H9 (cell line): Measurements from ENCODE around the gene DSCAM. TPM values are rescaled to one million over a fixed set of nuclear protein-coding genes. Genes with fewer than 3 reads are reported as not detected.

ENCODE experiments used
- DNase-seq: peaks from one replicate; pipeline ENCODE4 v3.0.0-alpha.2; 2017
- H2AFZ ChIP-seq: one replicate; pipeline ENCODE4 v1.6.1; 2013; ENCODE audit warnings: mild to moderate bottlenecking, low read length, control low read depth, moderate library complexity
- H2AK5ac ChIP-seq: 2 replicates; pipeline ENCODE4 v1.6.1; 2013; ENCODE audit warnings: low read length, control low read depth, mixed read lengths; ENCODE audit not compliant: insufficient read length
- H2BK120ac ChIP-seq: one replicate; pipeline ENCODE4 v1.6.1; 2013; ENCODE audit warnings: low read depth, mild to moderate bottlenecking, low read length, control low read depth, inconsistent platforms; ENCODE audit not compliant: poor library complexity, severe bottlenecking
- H2BK12ac ChIP-seq: 2 replicates; pipeline ENCODE4 v1.6.1; 2013; ENCODE audit warnings: low read length, control low read depth, mixed read lengths, low read depth; ENCODE audit not compliant: insufficient read length
- H2BK15ac ChIP-seq: 2 replicates; pipeline ENCODE4 v1.6.1; 2013; ENCODE audit warnings: low read depth, low read length, control low read depth
- H2BK20ac ChIP-seq: one replicate; pipeline ENCODE4 v1.6.1; 2013; ENCODE audit warnings: low read depth, mild to moderate bottlenecking, low read length, control low read depth, inconsistent platforms; ENCODE audit not compliant: poor library complexity, severe bottlenecking
- H2BK5ac ChIP-seq: 2 replicates; pipeline ENCODE4 v1.6.1; 2013; ENCODE audit warnings: low read length, control low read depth, mixed read lengths; ENCODE audit not compliant: insufficient read length
- H3K14ac ChIP-seq: 2 replicates; pipeline ENCODE4 v1.6.1; 2013; ENCODE audit warnings: low read length, control low read depth; ENCODE audit not compliant: insufficient read depth
- H3K18ac ChIP-seq: 2 replicates; pipeline ENCODE4 v1.6.1; 2013; ENCODE audit warnings: low read depth, mild to moderate bottlenecking, mixed read lengths, low read length, control low read depth; ENCODE audit not compliant: insufficient read length
- H3K23ac ChIP-seq: 2 replicates; pipeline ENCODE4 v1.6.1; 2013; ENCODE audit warnings: low read length, control low read depth, mixed read lengths, low read depth; ENCODE audit not compliant: insufficient read length
- H3K23me2 ChIP-seq: 2 replicates; pipeline ENCODE4 v1.6.1; 2013; ENCODE audit warnings: low read depth, mild to moderate bottlenecking, mixed read lengths, low read length, control low read depth; ENCODE audit not compliant: insufficient read length, poor library complexity, severe bottlenecking
- H3K27ac ChIP-seq: 2 replicates; pipeline ENCODE4 v1.5.1; 2013; ENCODE audit warnings: low read length, control low read depth, mixed read lengths, low read depth; ENCODE audit not compliant: insufficient read length
- H3K27me3 ChIP-seq: 2 replicates; pipeline ENCODE4 v1.6.1; 2013; ENCODE audit warnings: low read length, control low read depth, inconsistent platforms; ENCODE audit not compliant: insufficient read depth
- H3K4ac ChIP-seq: 2 replicates; pipeline ENCODE4 v1.6.1; 2013; ENCODE audit warnings: low read depth, mild to moderate bottlenecking, control low read depth, inconsistent platforms, low read length, moderate library complexity
- H3K4me1 ChIP-seq: 2 replicates; pipeline ENCODE4 v1.6.1; 2013; ENCODE audit warnings: low read length, control low read depth, inconsistent platforms; ENCODE audit not compliant: insufficient read depth
- H3K4me2 ChIP-seq: 2 replicates; pipeline ENCODE4 v1.6.1; 2013; ENCODE audit warnings: low read length, control low read depth, mixed read lengths; ENCODE audit not compliant: insufficient read length, insufficient read depth
- H3K56ac ChIP-seq: 2 replicates; pipeline ENCODE4 v1.6.1; 2013; ENCODE audit warnings: low read depth, mild to moderate bottlenecking, mixed read lengths, low read length, control low read depth; ENCODE audit not compliant: insufficient read length
- H3K79me1 ChIP-seq: 2 replicates; pipeline ENCODE4 v1.6.1; 2013; ENCODE audit warnings: low read depth, mild to moderate bottlenecking, moderate library complexity, low read length, control low read depth, inconsistent platforms; ENCODE audit not compliant: insufficient read depth, poor library complexity, severe bottlenecking
- H3K79me2 ChIP-seq: 2 replicates; pipeline ENCODE4 v1.6.1; 2013; ENCODE audit warnings: low read length, control low read depth, inconsistent platforms; ENCODE audit not compliant: insufficient read depth
- H3K9ac ChIP-seq: 2 replicates; pipeline ENCODE4 v1.6.1; 2013; ENCODE audit warnings: low read length, control low read depth, mixed read lengths; ENCODE audit not compliant: insufficient read length; ENCODE audit errors: extremely low read depth
- H3K9me3 ChIP-seq: one replicate; pipeline ENCODE4 v1.6.1; 2013; ENCODE audit warnings: low read depth, low read length, inconsistent platforms; ENCODE audit not compliant: control insufficient read depth
- H3T11ph ChIP-seq: one replicate; pipeline ENCODE4 v1.6.1; 2013; ENCODE audit warnings: mild to moderate bottlenecking, low read length, control low read depth, inconsistent platforms
- H4K20me1 ChIP-seq: one replicate; pipeline ENCODE4 v1.6.1; 2013; ENCODE audit not compliant: control insufficient read depth, insufficient read length, insufficient read depth
- H4K5ac ChIP-seq: 2 replicates; pipeline ENCODE4 v1.6.1; 2013; ENCODE audit warnings: low read depth, mild to moderate bottlenecking, mixed read lengths, low read length, control low read depth; ENCODE audit not compliant: insufficient read length
- H4K8ac ChIP-seq: replicated peaks from 2 replicates; pipeline ENCODE4 v1.6.1; 2013; ENCODE audit warnings: low read length, control low read depth, mixed read lengths, low read depth; ENCODE audit not compliant: insufficient read length
- H4K91ac ChIP-seq: 2 replicates; pipeline ENCODE4 v1.6.1; 2013; ENCODE audit warnings: low read depth, mild to moderate bottlenecking, moderate library complexity, mixed read lengths, low read length, control low read depth; ENCODE audit not compliant: insufficient read length
- H3K27ac Mint-ChIP-seq, 3 experiments: 2 replicates in 2 of 3; 3 replicates in 1 of 3; pipeline ENCODE4 v1.8.0; 2020 to 2021; ENCODE audit warnings: mixed read lengths in 3 of 3, mild to moderate bottlenecking in 1 of 3, moderate library complexity in 1 of 3
- H3K27me3 Mint-ChIP-seq: 2 replicates; pipeline ENCODE4 v1.8.0; 2021; ENCODE audit warnings: low read depth, mild to moderate bottlenecking, moderate library complexity, mixed read lengths
- H3K36me3 Mint-ChIP-seq, 3 experiments: 2 replicates in 2 of 3; 3 replicates in 1 of 3; pipeline ENCODE4 v1.8.0; 2020 to 2021; ENCODE audit warnings: low read depth in 3 of 3, mixed read lengths in 3 of 3; ENCODE audit not compliant: insufficient read depth in 1 of 3
- H3K4me1 Mint-ChIP-seq, 2 experiments: 2 replicates each; pipeline ENCODE4 v1.8.0; 2020; ENCODE audit warnings: mixed read lengths in 2 of 2
- H3K4me3 Mint-ChIP-seq, 2 experiments: 2 replicates in 1 of 2; 3 replicates in 1 of 2; pipeline ENCODE4 v1.8.0; 2020 to 2021; ENCODE audit warnings: mild to moderate bottlenecking in 2 of 2, mixed read lengths in 2 of 2, moderate library complexity in 1 of 2
- H3K9me3 Mint-ChIP-seq, 2 experiments: 2 replicates in 1 of 2; 3 replicates in 1 of 2; pipeline ENCODE4 v1.8.0; 2020; ENCODE audit warnings: mild to moderate bottlenecking in 2 of 2, mixed read lengths in 2 of 2, moderate library complexity in 1 of 2
- WGBS: extraction: QIAGEN DNeasy Blood & Tissue Kit; methylation state at CpG from one replicate; pipeline ENCODE4 v1.1.7; 2013; ENCODE audit warnings: missing lambda C conversion rate, low lambda C conversion rate, mixed read lengths; ENCODE audit not compliant: insufficient read length; ENCODE audit errors: extremely low coverage; 5-methylcytosine and 5-hydroxymethylcytosine counted together
- total RNA-seq: library from RNA; stranded (reverse); gene quantifications from 2 replicates; pipeline ENCODE4 v1.2.1, GENCODE V29; 2021
- TF ChIP-seq, protein P1 (sequence below): fragments of 200-600 bp; sonication (generic); conservative IDR thresholded peaks from 3 replicates; pipeline ENCODE4 v1.8.0; 2021; ENCODE audit warnings: antibody characterized with exemption, mild to moderate bottlenecking

The DSCAM gene
- total RNA-seq, 1 experiment from 2014 or later = 0.17 TPM

DNA sequence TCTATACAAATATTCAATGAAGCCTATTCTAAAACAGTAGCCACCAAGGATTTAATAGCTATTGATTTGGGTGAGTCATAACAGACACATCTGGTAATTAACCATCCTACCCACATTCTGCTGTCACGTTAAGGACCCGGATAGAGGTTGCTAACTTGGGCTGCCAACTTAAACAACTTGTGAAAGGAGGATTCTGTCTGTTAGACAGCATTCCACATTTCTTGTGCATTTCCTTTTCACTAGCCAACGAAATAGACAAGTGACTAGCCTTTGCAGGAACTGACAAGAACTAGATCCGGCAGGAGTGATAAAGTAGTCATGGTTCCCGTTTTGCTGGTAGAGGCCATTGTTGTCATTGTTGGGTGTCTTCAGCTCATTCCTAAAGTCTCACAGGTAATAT lies 9.5 kb downstream of the DSCAM start:
- Histone ChIP-seq H2BK5ac (no peak overlapping the region), H3K4me2 (no peak overlapping the region), H2BK15ac (no peak overlapping the region), H3K79me2 (no peaks in the 10 kb centered on the region), H3K79me1 (no peaks in the 10 kb centered on the region), H3K18ac (no peak overlapping the region), H3T11ph (no peak overlapping the region), H3K4me1 (no peaks in the 10 kb centered on the region), H2BK20ac (no peak overlapping the region), H3K9ac (no peak overlapping the region), H3K23ac (no peak overlapping the region), H2AFZ (no peak overlapping the region), H3K27ac (no peak overlapping the region), H3K4ac (no peak overlapping the region), H4K8ac (no peak overlapping the region), H2BK12ac (no peak overlapping the region), H3K56ac (no peak overlapping the region), H3K27me3 (no peaks in the 10 kb centered on the region; the same call in 1 of the 2 replicates), H4K91ac (no peak overlapping the region), H3K9me3 (no peaks in the 10 kb centered on the region), H2AK5ac (no peak overlapping the region), H4K20me1 (no peaks in the 10 kb centered on the region), H3K14ac (no peak overlapping the region), H3K23me2 (peaks cover 6% of the 10 kb centered on the region), H2BK120ac (no peak overlapping the region), H4K5ac (no peak overlapping the region)
- H3K27me3 Mint-ChIP-seq = peaks cover 40% of the 10 kb centered on the region
- no CpG with 5 or more reads among the region's 5 CpGs for WGBS
- H3K9me3 Mint-ChIP-seq = no peaks in the 10 kb centered on the region
- no peak overlapping the region for H3K27ac Mint-ChIP-seq
- no peak overlapping the region for H3K4me3 Mint-ChIP-seq
- no peaks in the 10 kb centered on the region for H3K36me3 Mint-ChIP-seq
- TF ChIP-seq, protein P1, sequence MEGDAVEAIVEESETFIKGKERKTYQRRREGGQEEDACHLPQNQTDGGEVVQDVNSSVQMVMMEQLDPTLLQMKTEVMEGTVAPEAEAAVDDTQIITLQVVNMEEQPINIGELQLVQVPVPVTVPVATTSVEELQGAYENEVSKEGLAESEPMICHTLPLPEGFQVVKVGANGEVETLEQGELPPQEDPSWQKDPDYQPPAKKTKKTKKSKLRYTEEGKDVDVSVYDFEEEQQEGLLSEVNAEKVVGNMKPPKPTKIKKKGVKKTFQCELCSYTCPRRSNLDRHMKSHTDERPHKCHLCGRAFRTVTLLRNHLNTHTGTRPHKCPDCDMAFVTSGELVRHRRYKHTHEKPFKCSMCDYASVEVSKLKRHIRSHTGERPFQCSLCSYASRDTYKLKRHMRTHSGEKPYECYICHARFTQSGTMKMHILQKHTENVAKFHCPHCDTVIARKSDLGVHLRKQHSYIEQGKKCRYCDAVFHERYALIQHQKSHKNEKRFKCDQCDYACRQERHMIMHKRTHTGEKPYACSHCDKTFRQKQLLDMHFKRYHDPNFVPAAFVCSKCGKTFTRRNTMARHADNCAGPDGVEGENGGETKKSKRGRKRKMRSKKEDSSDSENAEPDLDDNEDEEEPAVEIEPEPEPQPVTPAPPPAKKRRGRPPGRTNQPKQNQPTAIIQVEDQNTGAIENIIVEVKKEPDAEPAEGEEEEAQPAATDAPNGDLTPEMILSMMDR = no peak
- H3K4me1 Mint-ChIP-seq = peaks cover 8 to 11% of the 10 kb centered on the region in 2 experiments
- DNase-seq = no peak
